Keratinocyte (primary cell): ENCODE measurements around the gene MBNL2. TPM values are rescaled to one million over a fixed set of nuclear protein-coding genes. Genes with fewer than 3 reads are reported as not detected.
A peak's percentile ranks its signal among the peaks of the same experiment; 100 is the strongest.

ENCODE experiments used
- DNase-seq: peaks from one replicate; pipeline ENCODE4 v3.0.0-alpha.2; 2011; ENCODE audit warnings: low read depth, missing footprints, low spot score
- FAIRE-seq: peaks from 2 replicates; lab custom pipeline; 2011; peaks lifted over from hg19 to GRCh38; lab: Jason Lieb, UNC
- H2AFZ ChIP-seq: 2 replicates; pipeline ENCODE4 v1.6.0; 2012; ENCODE audit warnings: low read length, control low read depth, inconsistent platforms; ENCODE audit not compliant: control insufficient read depth
- H3K27ac ChIP-seq: 2 replicates; pipeline ENCODE4 v1.5.1; 2011; ENCODE audit warnings: low read length; ENCODE audit not compliant: control insufficient read depth, insufficient read depth
- H3K27me3 ChIP-seq: 3 replicates; pipeline ENCODE4 v1.6.0; 2011; ENCODE audit warnings: low read length; ENCODE audit not compliant: control insufficient read depth, insufficient read depth; ENCODE audit errors: extremely low read depth
- H3K36me3 ChIP-seq, 2 experiments: 2 replicates in 1 of 2; 3 replicates in 1 of 2; pipeline ENCODE4 v1.5.1; 2011; ENCODE audit warnings: low read length in 2 of 2, mild to moderate bottlenecking in 1 of 2; ENCODE audit not compliant: control insufficient read depth in 2 of 2, insufficient read depth in 2 of 2; ENCODE audit errors: extremely low read depth in 1 of 2
- H3K4me1 ChIP-seq: 3 replicates; pipeline ENCODE4 v1.5.1; 2011; ENCODE audit warnings: low read length; ENCODE audit not compliant: control insufficient read depth, insufficient read depth; ENCODE audit errors: extremely low read depth
- H3K4me2 ChIP-seq: 3 replicates; pipeline ENCODE4 v1.6.0; 2011; ENCODE audit warnings: low read depth, low read length; ENCODE audit not compliant: control insufficient read depth, insufficient read depth; ENCODE audit errors: extremely low read depth
- H3K4me3 ChIP-seq, 3 experiments: fragments of 200-600 bp in 1 of 3; sonication (generic) in 1 of 3; 2 replicates in 2 of 3; 3 replicates in 1 of 3; pipeline ENCODE4 v1.5.1; 2011 to 2016; ENCODE audit warnings: low read length in 3 of 3, mild to moderate bottlenecking in 3 of 3, control low read depth in 2 of 3, inconsistent platforms in 1 of 3, low read depth in 1 of 3, mixed read lengths in 1 of 3, mixed run types in 1 of 3, moderate library complexity in 1 of 3; ENCODE audit not compliant: control insufficient read depth in 2 of 3, insufficient read depth in 2 of 3; ENCODE audit errors: extremely low read depth in 1 of 3
- H3K79me2 ChIP-seq: 2 replicates; pipeline ENCODE4 v1.6.0; 2012; ENCODE audit warnings: low read length; ENCODE audit not compliant: control insufficient read depth, insufficient read depth
- H3K9ac ChIP-seq: 3 replicates; pipeline ENCODE4 v1.6.0; 2011; ENCODE audit warnings: low read length; ENCODE audit not compliant: control insufficient read depth, insufficient read depth; ENCODE audit errors: extremely low read depth
- H3K9me1 ChIP-seq: 3 replicates; pipeline ENCODE4 v1.6.0; 2011; ENCODE audit warnings: low read length; ENCODE audit not compliant: control insufficient read depth, insufficient read depth; ENCODE audit errors: extremely low read depth
- H3K9me3 ChIP-seq: 2 replicates; pipeline ENCODE4 v1.5.1; 2012; ENCODE audit warnings: low read depth, low read length; ENCODE audit not compliant: control insufficient read depth
- H4K20me1 ChIP-seq: 3 replicates; pipeline ENCODE4 v1.6.0; 2011; ENCODE audit warnings: low read length; ENCODE audit not compliant: control insufficient read depth, insufficient read depth; ENCODE audit errors: extremely low read depth
- CTCF ChIP-seq, 3 experiments: IDR thresholded peaks in 1 of 3; conservative IDR thresholded peaks in 1 of 3; optimal IDR thresholded peaks in 1 of 3; 2 replicates in 2 of 3; 3 replicates in 1 of 3; pipeline versions ENCODE3 to v1.5.1; 2011; ENCODE audit warnings: low read length in 3 of 3, mild to moderate bottlenecking in 3 of 3, moderate library complexity in 2 of 3, control low read depth in 1 of 3, inconsistent platforms in 1 of 3; ENCODE audit not compliant: insufficient read depth in 2 of 3; ENCODE audit errors: extremely low read depth in 1 of 3
- EZH2 ChIP-seq: IDR thresholded peaks from one replicate; pipeline ENCODE4 v1.6.1; 2012; ENCODE audit warnings: inconsistent platforms, mild to moderate bottlenecking, low read length, moderate library complexity
- dilution Hi-C: fragments of 300-500 bp; cut with MboI; formaldehyde crosslinking; loops from one replicate; pipeline ENCODE4 v1.7.0; 2020; ENCODE audit warnings: low sequenced_read_pairs; ENCODE audit not compliant: extremely low pct_ligation_motif_present
- polyA plus RNA-seq, 5 experiments: library from polyadenylated mRNA; depleted of rRNA in 3 of 5; stranded (reverse) in 3 of 5; stranded (forward) in 1 of 5; unstranded in 1 of 5; fragments of >200 nt; gene quantifications; 1 replicate in 1 of 5; 2 replicates in 3 of 5; 3 replicates in 1 of 5; pipeline versions ENCODE4 v1.2.1 to v1.2.3, GENCODE V29; 2011 to 2012; ENCODE audit warnings: missing spikeins in 2 of 5, low read depth in 1 of 5, low replicate concordance in 1 of 5

MBNL2 gene
- polyA plus RNA-seq, 1 donor (not counting 4 experiments of a cell fraction or from before 2014, with no cell fraction given) = 28.4 TPM

- Histone ChIP-seq H3K4me1 (peaks cover 15% of the 10 kb centered on the region), H4K20me1 (no peaks in the 10 kb centered on the region), H3K36me3 (no peaks in the 10 kb centered on the region), H3K9me3 (no peaks in the 10 kb centered on the region), H3K9me1 (no peaks in the 10 kb centered on the region), H3K4me3 (no peak overlapping the region), H3K79me2 (peaks cover 26% of the 10 kb centered on the region), H3K9ac (no peak overlapping the region), H3K27ac (no peak overlapping the region), H2AFZ (peak overlapping the region; percentile 81), H3K27me3 (no peaks in the 10 kb centered on the region), H3K4me2 (no peak overlapping the region)
- no peak for FAIRE-seq
- dilution Hi-C loops = no loop called here
- no peak for DNase-seq
- TF ChIP-seq CTCF (optimal IDR thresholded peaks at IDR 0.05 in 1 of 3, IDR thresholded peaks at IDR 0.05 in 1 of 3, conservative IDR thresholded peaks at IDR 0.05 in 1 of 3; ENCODE audit: extremely low read depth in 1 of 3, insufficient read depth in 2 of 3, low read length in 3 of 3) (no peak), EZH2 (no peak)
Measured at GRCh38 chr13:97220151-97220900, 1.8 kb upstream of the MBNL2 start.

DNA sequence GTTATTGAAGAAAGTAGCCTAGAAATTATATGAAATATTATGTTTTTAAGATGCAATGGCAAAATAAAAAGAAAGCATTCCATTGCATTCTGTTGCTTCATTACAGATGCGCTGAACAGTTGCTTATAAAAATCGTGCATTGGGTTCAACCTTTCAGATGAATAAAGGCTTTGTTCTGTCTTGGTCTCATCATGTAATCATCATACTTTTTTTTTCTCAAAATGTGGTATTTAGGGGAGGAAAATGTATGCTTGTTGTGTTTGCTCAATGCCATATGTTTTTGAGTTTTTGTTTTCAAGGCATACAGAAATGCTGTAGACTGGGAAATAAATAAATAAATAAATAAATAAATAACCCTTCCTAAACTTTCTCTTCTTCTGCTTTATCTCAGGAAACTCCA lies 1.1 kb upstream of the MBNL2 start:
- no peaks in the 10 kb centered on the region for H3K36me3 ChIP-seq
- H3K4me1 ChIP-seq = peaks cover 22% of the 10 kb centered on the region
- FAIRE-seq = no peak
- no peaks in the 10 kb centered on the region for H3K9me1 ChIP-seq
- H3K79me2 ChIP-seq = peaks cover 33% of the 10 kb centered on the region
- peak overlapping the region; percentile 82 for H3K4me2 ChIP-seq
- H3K9ac ChIP-seq = no peak overlapping the region
- H4K20me1 ChIP-seq = no peaks in the 10 kb centered on the region
- no peak for DNase-seq
- no peak overlapping the region for H3K27ac ChIP-seq
- H3K9me3 ChIP-seq = no peaks in the 10 kb centered on the region
- H3K27me3 ChIP-seq = no peaks in the 10 kb centered on the region
- dilution Hi-C loops = no loop called here
- TF ChIP-seq EZH2 (no peak), CTCF (optimal IDR thresholded peaks at IDR 0.05 in 1 of 3, IDR thresholded peaks at IDR 0.05 in 1 of 3, conservative IDR thresholded peaks at IDR 0.05 in 1 of 3; ENCODE audit: extremely low read depth in 1 of 3, insufficient read depth in 2 of 3, low read length in 3 of 3) (no peak)
- H3K4me3 ChIP-seq = no peak overlapping the region
- H2AFZ ChIP-seq = no peak overlapping the region
